SK-N-SH treated with all-trans-retinoic acid at 6 μM for 48 hours (cell line): ENCODE data around the gene TMEM183A.

Source experiments
- ATAC-seq: fragments of 200-7000 bp; cut with Tn5 transposase; 3 replicates; pipeline ENCODE4 v1.9.1; 2020; ENCODE audit warnings: mild to moderate bottlenecking, moderate library complexity
- ARNTL ChIP-seq: fragments of 450-650 bp; formaldehyde crosslinking; IDR thresholded peaks from 2 replicates; pipeline ENCODE4 v1.5.0; 2020; ENCODE audit warnings: low read depth, mild to moderate bottlenecking, moderate library complexity, borderline replicate concordance
- CSRNP3 ChIP-seq: fragments of 250-450 bp; sonication (Bioruptor Pico); IDR thresholded peaks from 2 replicates; pipeline ENCODE4 v1.5.1; 2021; ENCODE audit warnings: mild to moderate bottlenecking, moderate library complexity
- ESRRG ChIP-seq: fragments of 250-450 bp; sonication (Bioruptor Pico); IDR thresholded peaks from 2 replicates; pipeline ENCODE4 v1.6.1; 2021; ENCODE audit warnings: mild to moderate bottlenecking
- GLIS3 ChIP-seq: fragments of 250-450 bp; sonication (Bioruptor Pico); IDR thresholded peaks from 2 replicates; pipeline ENCODE4 v1.5.0; 2020; ENCODE audit warnings: mild to moderate bottlenecking, moderate library complexity
- ISL1 ChIP-seq: fragments of 250-450 bp; sonication (Bioruptor Pico); IDR thresholded peaks from 2 replicates; pipeline ENCODE4 v2.1.2; 2022; ENCODE audit warnings: mild to moderate bottlenecking, moderate library complexity
- OSR1 ChIP-seq: fragments of 250-450 bp; sonication (Bioruptor Pico); IDR thresholded peaks from 2 replicates; pipeline ENCODE4 v1.8.0; 2022; ENCODE audit warnings: moderate library complexity, mild to moderate bottlenecking, inconsistent platforms
- PPARA ChIP-seq: fragments of 250-450 bp; sonication (Bioruptor Pico); IDR thresholded peaks from 2 replicates; pipeline ENCODE4 v1.5.0; 2020; ENCODE audit warnings: mild to moderate bottlenecking, borderline replicate concordance
- RARB ChIP-seq: fragments of 250-450 bp; sonication (Bioruptor Pico); IDR thresholded peaks from 2 replicates; pipeline ENCODE4 v1.8.0; 2021; ENCODE audit warnings: mild to moderate bottlenecking, moderate library complexity
- TCF4 ChIP-seq: fragments of 250-450 bp; sonication (Bioruptor Pico); IDR thresholded peaks from 2 replicates; pipeline ENCODE4 v1.8.0; 2021; ENCODE audit warnings: mild to moderate bottlenecking, moderate library complexity, borderline replicate concordance
- TOX ChIP-seq: fragments of 250-450 bp; sonication (Bioruptor Pico); IDR thresholded peaks from 2 replicates; pipeline ENCODE4 v1.8.0; 2021; ENCODE audit warnings: mild to moderate bottlenecking, moderate library complexity, borderline replicate concordance
- TSHZ2 ChIP-seq: fragments of 250-450 bp; sonication (Bioruptor Pico); IDR thresholded peaks from 2 replicates; pipeline ENCODE4 v1.5.0; 2020; ENCODE audit warnings: mild to moderate bottlenecking, moderate library complexity
- ZC3H10 ChIP-seq: fragments of 250-450 bp; sonication (Bioruptor Pico); IDR thresholded peaks from 2 replicates; pipeline ENCODE4 v1.5.1; 2021; ENCODE audit warnings: mild to moderate bottlenecking, moderate library complexity
- ZFP3 ChIP-seq: fragments of 250-450 bp; sonication (Bioruptor Pico); IDR thresholded peaks from 2 replicates; pipeline ENCODE4 v1.5.0; 2020; ENCODE audit warnings: mild to moderate bottlenecking, moderate library complexity
- ZFP30 ChIP-seq: fragments of 450-650 bp; formaldehyde crosslinking; IDR thresholded peaks from 2 replicates; pipeline ENCODE4 v1.5.0; 2022; ENCODE audit warnings: mild to moderate bottlenecking, moderate library complexity
- ZNF565 ChIP-seq: fragments of 450-650 bp; formaldehyde crosslinking; conservative IDR thresholded peaks from 2 replicates; pipeline ENCODE4 v1.5.0; 2020; ENCODE audit warnings: low read depth, mild to moderate bottlenecking, moderate library complexity
- ZNF70 ChIP-seq: fragments of 450-650 bp; formaldehyde crosslinking; IDR thresholded peaks from 2 replicates; pipeline ENCODE4 v1.5.0; 2020; ENCODE audit warnings: mild to moderate bottlenecking, moderate library complexity
- ZNF8 ChIP-seq: fragments of 450-650 bp; formaldehyde crosslinking; IDR thresholded peaks from 2 replicates; pipeline ENCODE4 v1.5.0; 2020; ENCODE audit warnings: mild to moderate bottlenecking, moderate library complexity
- TF ChIP-seq, protein P1 (sequence below): fragments of 250-450 bp; sonication (Bioruptor Pico); IDR thresholded peaks from 2 replicates; pipeline ENCODE4 v1.5.1; 2020; ENCODE audit warnings: low read depth, mild to moderate bottlenecking, moderate library complexity
- TF ChIP-seq, protein P2 (sequence below): fragments of 250-450 bp; sonication (Bioruptor Pico); IDR thresholded peaks from 2 replicates; pipeline ENCODE4 v1.8.0; 2020; ENCODE audit warnings: mild to moderate bottlenecking, moderate library complexity, borderline replicate concordance
- TF ChIP-seq, protein P3 (sequence below): fragments of 250-450 bp; sonication (Bioruptor Pico); IDR thresholded peaks from 2 replicates; pipeline ENCODE4 v1.8.0; 2021; ENCODE audit warnings: low read depth, mild to moderate bottlenecking, moderate library complexity, borderline replicate concordance

TMEM183A gene

DNA sequence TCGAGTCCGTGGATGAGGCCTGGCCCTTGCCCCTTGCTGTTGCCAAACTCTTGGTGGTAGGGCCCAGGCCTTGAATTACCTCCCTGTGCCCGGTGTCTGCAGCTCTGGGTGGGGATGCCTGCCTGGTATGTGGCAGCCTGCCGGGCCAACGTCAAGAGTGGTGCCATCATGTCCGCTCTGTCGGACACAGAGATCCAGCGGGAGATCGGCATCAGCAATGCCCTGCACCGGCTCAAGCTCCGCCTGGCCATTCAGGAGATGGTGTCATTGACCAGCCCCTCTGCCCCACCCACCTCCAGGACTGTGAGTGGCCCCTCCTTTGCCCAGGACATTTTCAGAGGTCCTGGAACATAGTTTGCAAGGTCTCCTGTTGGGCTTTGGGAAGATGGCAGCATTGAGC, 52.9 kb downstream of the TMEM183A start:
- no peak for ATAC-seq
- TF ChIP-seq ZFP30 (no peak), ZNF565 (no peak), ISL1 (no peak), ARNTL (CRISPR knock-in tag) (no peak), ESRRG (CRISPR knock-in tag) (no peak), ZNF8 (CRISPR knock-in tag) (no peak), TSHZ2 (CRISPR knock-in tag) (no peak), TCF4 (CRISPR knock-in tag) (no peak), GLIS3 (no peak), TOX (no peak)
- TF ChIP-seq, protein P1, sequence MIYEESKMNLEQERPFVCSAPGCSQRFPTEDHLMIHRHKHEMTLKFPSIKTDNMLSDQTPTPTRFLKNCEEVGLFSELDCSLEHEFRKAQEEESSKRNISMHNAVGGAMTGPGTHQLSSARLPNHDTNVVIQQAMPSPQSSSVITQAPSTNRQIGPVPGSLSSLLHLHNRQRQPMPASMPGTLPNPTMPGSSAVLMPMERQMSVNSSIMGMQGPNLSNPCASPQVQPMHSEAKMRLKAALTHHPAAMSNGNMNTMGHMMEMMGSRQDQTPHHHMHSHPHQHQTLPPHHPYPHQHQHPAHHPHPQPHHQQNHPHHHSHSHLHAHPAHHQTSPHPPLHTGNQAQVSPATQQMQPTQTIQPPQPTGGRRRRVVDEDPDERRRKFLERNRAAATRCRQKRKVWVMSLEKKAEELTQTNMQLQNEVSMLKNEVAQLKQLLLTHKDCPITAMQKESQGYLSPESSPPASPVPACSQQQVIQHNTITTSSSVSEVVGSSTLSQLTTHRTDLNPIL (CRISPR knock-in tag) = no peak
- TF ChIP-seq, protein P2, sequence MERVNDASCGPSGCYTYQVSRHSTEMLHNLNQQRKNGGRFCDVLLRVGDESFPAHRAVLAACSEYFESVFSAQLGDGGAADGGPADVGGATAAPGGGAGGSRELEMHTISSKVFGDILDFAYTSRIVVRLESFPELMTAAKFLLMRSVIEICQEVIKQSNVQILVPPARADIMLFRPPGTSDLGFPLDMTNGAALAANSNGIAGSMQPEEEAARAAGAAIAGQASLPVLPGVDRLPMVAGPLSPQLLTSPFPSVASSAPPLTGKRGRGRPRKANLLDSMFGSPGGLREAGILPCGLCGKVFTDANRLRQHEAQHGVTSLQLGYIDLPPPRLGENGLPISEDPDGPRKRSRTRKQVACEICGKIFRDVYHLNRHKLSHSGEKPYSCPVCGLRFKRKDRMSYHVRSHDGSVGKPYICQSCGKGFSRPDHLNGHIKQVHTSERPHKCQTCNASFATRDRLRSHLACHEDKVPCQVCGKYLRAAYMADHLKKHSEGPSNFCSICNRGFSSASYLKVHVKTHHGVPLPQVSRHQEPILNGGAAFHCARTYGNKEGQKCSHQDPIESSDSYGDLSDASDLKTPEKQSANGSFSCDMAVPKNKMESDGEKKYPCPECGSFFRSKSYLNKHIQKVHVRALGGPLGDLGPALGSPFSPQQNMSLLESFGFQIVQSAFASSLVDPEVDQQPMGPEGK (CRISPR knock-in tag) = no peak
- TF ChIP-seq, protein P3, sequence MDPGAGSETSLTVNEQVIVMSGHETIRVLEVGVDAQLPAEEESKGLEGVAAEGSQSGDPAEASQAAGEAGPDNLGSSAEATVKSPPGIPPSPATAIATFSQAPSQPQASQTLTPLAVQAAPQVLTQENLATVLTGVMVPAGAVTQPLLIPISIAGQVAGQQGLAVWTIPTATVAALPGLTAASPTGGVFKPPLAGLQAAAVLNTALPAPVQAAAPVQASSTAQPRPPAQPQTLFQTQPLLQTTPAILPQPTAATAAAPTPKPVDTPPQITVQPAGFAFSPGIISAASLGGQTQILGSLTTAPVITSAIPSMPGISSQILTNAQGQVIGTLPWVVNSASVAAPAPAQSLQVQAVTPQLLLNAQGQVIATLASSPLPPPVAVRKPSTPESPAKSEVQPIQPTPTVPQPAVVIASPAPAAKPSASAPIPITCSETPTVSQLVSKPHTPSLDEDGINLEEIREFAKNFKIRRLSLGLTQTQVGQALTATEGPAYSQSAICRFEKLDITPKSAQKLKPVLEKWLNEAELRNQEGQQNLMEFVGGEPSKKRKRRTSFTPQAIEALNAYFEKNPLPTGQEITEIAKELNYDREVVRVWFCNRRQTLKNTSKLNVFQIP (CRISPR knock-in tag) = no peak

DNA sequence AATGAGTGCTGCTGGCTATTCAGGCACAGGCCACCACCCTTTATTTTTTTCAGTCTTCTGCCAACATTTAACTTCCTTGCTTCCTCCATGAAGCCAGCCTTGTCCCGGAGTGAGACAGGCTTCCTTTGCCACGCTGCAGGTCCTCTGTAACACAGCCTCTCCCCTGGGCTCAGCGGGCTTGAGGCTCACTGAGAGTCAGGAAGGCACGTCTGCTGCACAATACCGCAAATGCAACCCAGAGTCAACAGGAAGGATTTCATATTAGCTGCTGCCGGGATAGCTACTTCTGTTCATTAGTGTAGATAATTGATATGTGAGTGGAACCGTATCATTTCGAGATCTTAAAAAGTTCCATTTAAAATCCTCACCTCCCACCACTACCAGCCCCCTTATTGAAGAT, 56.1 kb downstream of the TMEM183A start:
- no peak for ATAC-seq
- TF ChIP-seq GLIS3 = no peak

DNA sequence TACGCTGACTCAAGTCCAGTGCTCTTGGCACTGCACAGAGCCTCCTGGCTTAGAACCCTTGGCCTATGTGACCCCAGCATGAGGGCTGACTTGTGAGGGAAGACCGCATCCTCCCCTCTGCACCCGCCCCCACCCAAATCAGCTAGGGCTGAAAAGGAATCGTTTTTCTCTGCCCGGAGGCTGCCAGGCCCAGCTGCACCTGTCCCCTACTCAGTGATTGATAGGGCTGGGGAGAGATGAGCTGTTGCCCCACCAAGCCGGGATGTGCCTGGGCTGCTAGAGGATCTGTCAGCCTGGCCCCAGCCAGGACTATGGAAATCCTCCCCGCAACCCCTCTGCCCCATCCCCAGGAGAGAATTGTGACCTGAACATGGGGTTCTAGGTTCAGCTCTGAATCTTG, 58.0 kb downstream of the TMEM183A start:
- ATAC-seq = no peak
- TF ChIP-seq OSR1 (no peak), RARB (CRISPR knock-in tag) (no peak), ZFP30 (no peak), ESRRG (CRISPR knock-in tag) (no peak), ZFP3 (CRISPR knock-in tag) (no peak), TCF4 (CRISPR knock-in tag) (no peak), GLIS3 (no peak), ISL1 (no peak)

- TF ChIP-seq, protein P1 (CRISPR knock-in tag) = no peak
- TF ChIP-seq ZFP3 (CRISPR knock-in tag) (no peak), CSRNP3 (CRISPR knock-in tag) (no peak), PPARA (CRISPR knock-in tag) (no peak), ESRRG (CRISPR knock-in tag) (no peak), TCF4 (CRISPR knock-in tag) (no peak), ZNF70 (no peak), ZC3H10 (CRISPR knock-in tag) (no peak)
- TF ChIP-seq, protein P3 (CRISPR knock-in tag) = no peak
- no peak for ATAC-seq
Measured at GRCh38 chr1:203065986-203066385, 58.8 kb downstream of the TMEM183A start.
